HepG2 (cell line): ENCODE data around the gene KANSL1. TPM values are rescaled to one million over a fixed set of nuclear protein-coding genes. Genes with fewer than 3 reads are reported as not detected.

ENCODE experiments used
- ATAC-seq: fragments of 200-7000 bp; cut with Tn5 transposase; 3 replicates; pipeline ENCODE4 v1.9.1; 2020; ENCODE audit warnings: mild to moderate bottlenecking, moderate library complexity
- BruUV-seq: library from RNA; stranded (reverse); fragments of 400-500 nt; replicated peaks from 2 replicates; lab custom pipeline; 2021; lab: Mats Ljungman, UMichigan
- CTCF ChIA-PET: fragments of 300-600 bp; formaldehyde crosslinking; extraction: SDS; loops from one replicate; lab custom pipeline; 2021; ENCODE audit warnings: low total read pairs, inconsistent platforms, low intra/inter-chr PET ratio; lab: Yijun Ruan, JAX
- POLR2A ChIA-PET: fragments of 350-600 bp; sonication (Branson Sonifier 250); formaldehyde crosslinking; loops from one replicate; lab custom pipeline; 2020; ENCODE audit warnings: antibody characterized with exemption, inconsistent platforms; lab: Yijun Ruan, JAX
- DNase-seq: peaks from one replicate; pipeline ENCODE4 v3.0.0-alpha.2; 2015; ENCODE audit warnings: low spot score
- FAIRE-seq: peaks from 3 replicates; lab custom pipeline; 2011; peaks lifted over from hg19 to GRCh38; lab: Jason Lieb, UNC
- H2AFZ ChIP-seq: one replicate; pipeline ENCODE4 v1.6.1; 2011; ENCODE audit warnings: low read length, inconsistent platforms
- H3K27ac ChIP-seq: fragments of 300-600 bp; 3 replicates; pipeline ENCODE4 v1.8.0; 2011; ENCODE audit warnings: mixed run types, mild to moderate bottlenecking, mixed read lengths, low read length, inconsistent platforms; ENCODE audit not compliant: insufficient read depth; ENCODE audit errors: extremely low read length
- H3K27me3 ChIP-seq, 2 experiments: fragments of 200-600 bp in 1 of 2; 2 replicates in 1 of 2; 3 replicates in 1 of 2; pipeline versions ENCODE4 v1.6.0 to v1.8.0; 2011; ENCODE audit warnings: low read length in 2 of 2, mild to moderate bottlenecking in 2 of 2, moderate library complexity in 2 of 2, inconsistent platforms in 1 of 2; ENCODE audit not compliant: insufficient read depth in 2 of 2, control insufficient read depth in 1 of 2
- H3K36me3 ChIP-seq, 2 experiments: fragments of 200-600 bp in 1 of 2; replicated peaks in 1 of 2; 2 replicates in 1 of 2; 3 replicates in 1 of 2; pipeline versions ENCODE4 v1.5.1 to v1.8.0; 2011; ENCODE audit warnings: low read length in 2 of 2, inconsistent platforms in 1 of 2; ENCODE audit not compliant: insufficient read depth in 2 of 2, control insufficient read depth in 1 of 2
- H3K4me1 ChIP-seq: 2 replicates; pipeline ENCODE4 v1.5.1; 2012; ENCODE audit warnings: low read length, inconsistent platforms; ENCODE audit not compliant: insufficient read depth
- H3K4me2 ChIP-seq: 2 replicates; pipeline ENCODE4 v1.6.0; 2011; ENCODE audit warnings: low read depth, low read length, inconsistent platforms
- H3K4me3 ChIP-seq, 3 experiments: fragments of 200-600 bp in 1 of 3; sonication (generic), shearing (Covaris generic) in 1 of 3; replicated peaks in 1 of 3; 2 replicates each; pipeline ENCODE4 v1.5.1; 2011 to 2016; ENCODE audit warnings: low read length in 3 of 3, inconsistent platforms in 2 of 3, low read depth in 2 of 3, mild to moderate bottlenecking in 2 of 3, control low read depth in 1 of 3, mixed read lengths in 1 of 3; ENCODE audit not compliant: insufficient read depth in 1 of 3
- H3K79me2 ChIP-seq: one replicate; pipeline ENCODE4 v1.6.1; 2011; ENCODE audit warnings: low read length, inconsistent platforms; ENCODE audit not compliant: insufficient read depth
- H3K9ac ChIP-seq: 2 replicates; pipeline ENCODE4 v1.6.0; 2011; ENCODE audit warnings: mild to moderate bottlenecking, low read depth, low read length, inconsistent platforms; ENCODE audit not compliant: insufficient read depth
- H3K9me3 ChIP-seq: 2 replicates; pipeline ENCODE4 v1.5.1; 2012; ENCODE audit warnings: mild to moderate bottlenecking, low read length
- H4K20me1 ChIP-seq: 2 replicates; pipeline ENCODE4 v1.6.0; 2011; ENCODE audit warnings: inconsistent platforms, mild to moderate bottlenecking, low read length, moderate library complexity; ENCODE audit not compliant: insufficient read depth
- BHLHE40 ChIP-seq: IDR thresholded peaks from 2 replicates; pipeline ENCODE4 v1.6.1; 2011; ENCODE audit warnings: low read length, improper control_type of control experiment
- CBX2 ChIP-seq, 2 experiments: fragments of 200-600 bp in 1 of 2; sonication (generic); formaldehyde crosslinking in 1 of 2; IDR thresholded peaks; 2 replicates each; pipeline versions ENCODE4 v1.7.0 to v1.8.1; 2018 to 2022; ENCODE audit warnings: low read depth in 2 of 2, low read length in 1 of 2, mild to moderate bottlenecking in 1 of 2, missing genetic modification reagents in 1 of 2
- MED13 ChIP-seq: sonication (generic); formaldehyde crosslinking; IDR thresholded peaks from 2 replicates; pipeline ENCODE4 v1.5.0; 2020; ENCODE audit warnings: missing genetic modification reagents
- NFE2L2 ChIP-seq: fragments of 150-350 bp; IDR thresholded peaks from 2 replicates; pipeline ENCODE4 v1.6.1; 2014; ENCODE audit warnings: low read length
- RNF2 ChIP-seq: fragments of 450-650 bp; conservative IDR thresholded peaks from 2 replicates; pipeline ENCODE4 v1.6.1; 2016; ENCODE audit warnings: low read depth
- SNAPC2 ChIP-seq: sonication (generic); formaldehyde crosslinking; IDR thresholded peaks from 2 replicates; pipeline ENCODE4 v1.8.1; 2022; ENCODE audit warnings: mild to moderate bottlenecking, missing genetic modification reagents
- SRSF4 ChIP-seq: fragments of 200-400 bp; formaldehyde crosslinking; IDR thresholded peaks from one replicate; pipeline ENCODE4 v1.6.1; 2018; ENCODE audit warnings: mild to moderate bottlenecking, low read depth, low read length, moderate library complexity; ENCODE audit not compliant: poor library complexity, severe bottlenecking
- ZFP91 ChIP-seq: sonication (generic); formaldehyde crosslinking; IDR thresholded peaks from 2 replicates; pipeline ENCODE4 v1.9.0; 2022; ENCODE audit warnings: missing genetic modification reagents, mild to moderate bottlenecking, borderline replicate concordance
- ZNF280B ChIP-seq: sonication (generic); formaldehyde crosslinking; IDR thresholded peaks from 2 replicates; pipeline ENCODE4 v1.5.0; 2020; ENCODE audit warnings: missing genetic modification reagents, mild to moderate bottlenecking, borderline replicate concordance
- ZNF569 ChIP-seq: sonication (generic); formaldehyde crosslinking; IDR thresholded peaks from 2 replicates; pipeline ENCODE4 v1.5.0; 2020; ENCODE audit warnings: mild to moderate bottlenecking, missing genetic modification reagents, moderate library complexity, borderline replicate concordance
- ZNF766 ChIP-seq: sonication (generic); formaldehyde crosslinking; IDR thresholded peaks from 2 replicates; pipeline ENCODE4 v1.5.0; 2020; ENCODE audit warnings: missing genetic modification reagents, borderline replicate concordance
- ZSCAN12 ChIP-seq: sonication (generic); formaldehyde crosslinking; IDR thresholded peaks from 2 replicates; pipeline ENCODE4 v1.9.0; 2021; ENCODE audit warnings: mild to moderate bottlenecking, missing genetic modification reagents
- WGBS: methylation state at CpG from one replicate; pipeline ENCODE4 v1.1.6; 2017; ENCODE audit warnings: low lambda C conversion rate; 5-methylcytosine and 5-hydroxymethylcytosine counted together
- in situ Hi-C: cut with HindIII; loops from 2 replicates; pipeline ENCODE4 v1.10.0; 2017; ENCODE audit warnings: low pct_unique_long_range_greater_than_20kb; ENCODE audit not compliant: extremely low pct_ligation_motif_present
- intact Hi-C: fragments of 100-400 bp; cut with micrococcal nuclease; formaldehyde crosslinking; loops from one replicate; pipeline ENCODE4 v1.10.0; 2022; ENCODE audit not compliant: unreplicated experiment
- polyA plus RNA-seq, 8 experiments: library from polyadenylated mRNA; depleted of rRNA in 3 of 8; stranded (reverse) in 7 of 8; unstranded in 1 of 8; fragments of >200 nt; fragmentation: Illumina TruSeq in 4 of 8; extraction: Trizol in 4 of 8; gene quantifications; 2 replicates each; pipeline versions ENCODE4 v1.2.1 to v1.2.3, GENCODE V29; 2011 to 2016; ENCODE audit warnings: low read depth in 4 of 8, missing spikeins in 1 of 8, mixed read lengths in 1 of 8; ENCODE audit not compliant: insufficient read depth in 1 of 8
- total RNA-seq, 5 experiments: library from RNA; depleted of rRNA; stranded (reverse); fragments of >200 nt; fragmentation: Illumina TruSeq; extraction: Trizol; gene quantifications; 2 replicates each; pipeline ENCODE4 v1.2.3, GENCODE V29; 2016; ENCODE audit warnings: low read depth in 1 of 5

KANSL1 gene
- total and polyA plus RNA-seq, 2 of the 13 experiments (the other 11 are each of a cell fraction or from before 2014, with no cell fraction given) = 24.0 to 59.6 TPM

- TF ChIP-seq CBX2 (IDR thresholded peaks at IDR 0.05; ENCODE audit: low read depth, low read length) (no peak), CBX2 (CRISPR knock-in tag; IDR thresholded peaks at IDR 0.05; ENCODE audit: low read depth) (no peak), MED13 (CRISPR knock-in tag) (no peak), ZNF569 (no peak), ZFP91 (CRISPR knock-in tag) (no peak), ZNF766 (CRISPR knock-in tag) (0 out of 2 replicates have a peak, but pooled peaks have one; percentile 39), RNF2 (no peak)
Observed at GRCh38 chr17:46010597-46011186, 182.5 kb downstream of the KANSL1 start (continued).

GRCh38 chr17:46009681-46010596 is 183.3 kb downstream of the KANSL1 start:
- peaks cover 59% of the 10 kb centered on the region for H3K4me1 ChIP-seq
- ATAC-seq (no peak), FAIRE-seq (no peak), DNase-seq (no peak)
- H3K4me2 ChIP-seq = no peak overlapping the region
- intact Hi-C loops = no loop called here
- 78% methylated on average over 33 of the region's 33 CpGs for WGBS
- ChIA-PET POLR2A (no interaction called here), CTCF (interaction anchor here (1.2 kb wide), 1 partner anchor 34 kb away, joined by 4 read pairs; no protein-coding TSS in a partner anchor)
- TF ChIP-seq ZNF280B = no peak
- no peak for TF ChIP-seq SNAPC2 (CRISPR knock-in tag)
- TF ChIP-seq SRSF4 = no peak
- TF ChIP-seq BHLHE40 = no peak
- TF ChIP-seq ZSCAN12 (CRISPR knock-in tag) = no peak
- TF ChIP-seq NFE2L2 = no peak
- no peak overlapping the region for H3K27ac ChIP-seq
- H4K20me1 ChIP-seq = no peaks in the 10 kb centered on the region
- H2AFZ ChIP-seq = no peak overlapping the region
- no peaks in the 10 kb centered on the region for H3K9me3 ChIP-seq
- in situ Hi-C loops = loop anchor here (25.0 kb wide), 1 partner anchor 827 kb away; no protein-coding TSS in a partner anchor
- H3K4me3 ChIP-seq = no peak overlapping the region
- H3K36me3 ChIP-seq = no peaks in the 10 kb centered on the region
- no peaks in the 10 kb centered on the region for H3K79me2 ChIP-seq
- H3K9ac ChIP-seq = no peak overlapping the region
- no TSS peak for BruUV-seq
- no peaks in the 10 kb centered on the region; a peak in 2 of 5 replicates for H3K27me3 ChIP-seq
